ENCODE data around the gene MAP3K2. TPM values are rescaled to one million over a fixed set of nuclear protein-coding genes. Genes with fewer than 3 reads are reported as not detected.

Gene MAP3K2
- total RNA-seq, 1 donor from 2014 or later = 36.6 TPM

DNA sequence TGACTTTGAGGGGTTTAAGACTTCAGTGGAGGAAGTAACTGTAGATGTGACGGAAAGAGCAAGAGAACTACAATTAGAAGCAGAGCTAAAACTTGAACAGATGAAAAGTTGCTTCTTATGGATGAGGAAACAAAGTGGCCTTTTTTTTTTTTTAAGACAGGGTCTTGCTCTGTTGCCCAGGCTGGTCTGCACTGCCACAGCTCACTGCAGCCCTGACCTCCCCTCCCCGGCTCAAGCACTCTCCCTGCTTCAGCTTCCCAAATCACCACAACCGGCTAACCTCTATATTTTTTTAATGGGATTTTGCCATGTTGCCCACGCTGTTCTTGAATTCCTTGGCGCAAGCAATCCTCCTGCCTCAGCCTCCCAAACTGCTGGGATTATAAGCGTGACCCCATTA is 3.2 kb downstream of the MAP3K2 start:
- intact Hi-C loops (cut with DNase I) = no loop called here
- H3K4me3 ChIP-seq = no peak overlapping the region
- no peak for TF ChIP-seq POLR2AphosphoS5 (IDR thresholded peaks at IDR 0.05; ENCODE audit: insufficient read depth in 1 of 2, low read depth in 1 of 2)
- TF ChIP-seq, protein P1, sequence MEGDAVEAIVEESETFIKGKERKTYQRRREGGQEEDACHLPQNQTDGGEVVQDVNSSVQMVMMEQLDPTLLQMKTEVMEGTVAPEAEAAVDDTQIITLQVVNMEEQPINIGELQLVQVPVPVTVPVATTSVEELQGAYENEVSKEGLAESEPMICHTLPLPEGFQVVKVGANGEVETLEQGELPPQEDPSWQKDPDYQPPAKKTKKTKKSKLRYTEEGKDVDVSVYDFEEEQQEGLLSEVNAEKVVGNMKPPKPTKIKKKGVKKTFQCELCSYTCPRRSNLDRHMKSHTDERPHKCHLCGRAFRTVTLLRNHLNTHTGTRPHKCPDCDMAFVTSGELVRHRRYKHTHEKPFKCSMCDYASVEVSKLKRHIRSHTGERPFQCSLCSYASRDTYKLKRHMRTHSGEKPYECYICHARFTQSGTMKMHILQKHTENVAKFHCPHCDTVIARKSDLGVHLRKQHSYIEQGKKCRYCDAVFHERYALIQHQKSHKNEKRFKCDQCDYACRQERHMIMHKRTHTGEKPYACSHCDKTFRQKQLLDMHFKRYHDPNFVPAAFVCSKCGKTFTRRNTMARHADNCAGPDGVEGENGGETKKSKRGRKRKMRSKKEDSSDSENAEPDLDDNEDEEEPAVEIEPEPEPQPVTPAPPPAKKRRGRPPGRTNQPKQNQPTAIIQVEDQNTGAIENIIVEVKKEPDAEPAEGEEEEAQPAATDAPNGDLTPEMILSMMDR (IDR thresholded peaks at IDR 0.05) = no peak
- no peak for TF ChIP-seq POLR2A (IDR thresholded peaks at IDR 0.05)
- H3K36me3 ChIP-seq = no peaks in the 10 kb centered on the region
- no peaks in the 10 kb centered on the region for H3K9me3 ChIP-seq
- no peaks in the 10 kb centered on the region for H3K27me3 ChIP-seq
- no peak for DNase-seq (ENCODE audit: extremely low spot score in 2 of 2)
- H3K4me1 ChIP-seq = peaks cover 52% of the 10 kb centered on the region
- H3K27ac ChIP-seq = no peak overlapping the region

DNA sequence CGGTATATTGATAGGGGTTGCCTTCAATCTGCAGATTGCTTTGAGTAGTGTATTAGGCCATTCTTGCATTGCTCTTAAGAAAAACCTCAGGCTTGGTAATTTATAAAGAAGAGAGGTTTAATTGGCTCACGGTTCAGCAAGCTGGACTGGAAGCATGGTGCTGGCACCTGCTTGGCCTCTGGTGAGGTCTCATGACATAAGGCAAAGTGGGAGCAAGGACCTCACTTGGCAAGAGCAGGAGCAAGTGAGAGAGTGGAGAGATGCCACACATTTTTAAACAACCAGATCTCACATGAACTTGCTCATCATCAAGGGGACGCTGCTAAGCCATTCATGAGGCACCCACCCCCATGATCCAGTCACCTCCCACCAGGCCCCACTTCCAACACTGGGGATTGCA is 4.9 kb downstream of the MAP3K2 start:
- Histone ChIP-seq H3K4me3 (no peak overlapping the region), H3K9me3 (no peaks in the 10 kb centered on the region), H3K36me3 (no peaks in the 10 kb centered on the region), H3K27me3 (no peaks in the 10 kb centered on the region), H3K4me1 (peaks cover 46% of the 10 kb centered on the region), H3K27ac (no peak overlapping the region)
- intact Hi-C loops (cut with DNase I) = no loop called here
- no peak for DNase-seq (ENCODE audit: extremely low spot score in 2 of 2)
- TF ChIP-seq POLR2AphosphoS5 (IDR thresholded peaks at IDR 0.05; ENCODE audit: insufficient read depth in 1 of 2, low read depth in 1 of 2) = no peak
- TF ChIP-seq, protein P1 (IDR thresholded peaks at IDR 0.05) = no peak
- TF ChIP-seq POLR2A (IDR thresholded peaks at IDR 0.05) = no peak

DNA sequence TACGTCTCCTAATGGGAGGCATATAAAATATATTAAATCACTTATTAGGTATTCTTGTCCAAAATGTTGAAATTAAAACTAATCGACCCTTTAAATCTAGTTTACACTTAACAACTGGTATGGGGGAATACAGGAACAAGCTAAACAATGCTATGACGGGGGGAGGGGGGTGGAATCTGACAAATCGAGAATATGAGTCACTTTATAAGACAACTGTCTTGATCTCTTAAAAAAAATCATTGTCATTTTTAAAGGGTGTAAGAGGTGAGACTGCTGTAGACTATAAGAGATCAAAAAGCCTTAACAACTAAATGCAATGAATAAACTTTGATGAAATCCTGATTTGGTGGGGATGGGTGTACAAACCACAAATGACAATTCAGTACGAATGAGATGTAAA is 6.0 kb downstream of the MAP3K2 start:
- Histone ChIP-seq H3K4me3 (no peak overlapping the region), H3K9me3 (no peaks in the 10 kb centered on the region), H3K36me3 (no peaks in the 10 kb centered on the region), H3K4me1 (peaks cover 44% of the 10 kb centered on the region), H3K27me3 (no peaks in the 10 kb centered on the region), H3K27ac (no peak overlapping the region)
- intact Hi-C loops (cut with DNase I) = no loop called here
- TF ChIP-seq POLR2AphosphoS5 (IDR thresholded peaks at IDR 0.05; ENCODE audit: insufficient read depth in 1 of 2, low read depth in 1 of 2) = no peak
- TF ChIP-seq, protein P1 (IDR thresholded peaks at IDR 0.05) = no peak
- TF ChIP-seq POLR2A (IDR thresholded peaks at IDR 0.05) = no peak
- DNase-seq (ENCODE audit: extremely low spot score in 2 of 2) = no peak

DNA sequence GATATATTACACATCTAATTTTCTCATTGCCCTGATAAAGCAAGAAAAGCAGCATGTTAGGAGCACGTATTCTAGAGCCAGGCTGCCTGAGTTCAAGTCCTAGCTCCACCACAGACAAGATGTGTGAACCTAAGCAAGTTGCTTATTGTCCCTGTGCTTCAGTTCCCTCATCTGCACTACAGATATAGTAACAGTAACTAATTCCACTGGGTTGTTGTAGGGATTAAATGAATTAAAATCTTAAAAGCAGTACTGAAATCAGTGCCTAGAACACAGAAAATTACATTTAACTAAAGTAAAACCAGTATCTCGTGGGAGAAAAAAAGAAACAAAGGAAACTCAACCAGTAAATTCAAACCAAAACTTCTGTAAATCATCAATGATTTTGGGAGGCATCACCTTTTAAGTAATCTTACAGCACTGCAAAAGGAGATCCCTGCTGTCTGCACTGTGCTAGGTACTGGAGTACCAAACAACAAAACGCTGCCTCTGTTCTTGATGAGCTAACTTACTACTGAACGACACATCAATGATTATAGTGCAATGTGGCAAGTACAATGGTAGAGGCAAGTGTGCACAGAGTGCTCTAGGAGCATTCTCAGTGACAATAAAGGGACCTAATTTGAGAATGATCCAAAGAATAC is 7.9 kb downstream of the MAP3K2 start:
- TF ChIP-seq POLR2A (IDR thresholded peaks at IDR 0.05) (no peak), POLR2AphosphoS5 (IDR thresholded peaks at IDR 0.05; ENCODE audit: insufficient read depth in 1 of 2, low read depth in 1 of 2) (no peak)
- Histone ChIP-seq H3K36me3 (no peaks in the 10 kb centered on the region), H3K4me1 (peaks cover 33% of the 10 kb centered on the region), H3K27me3 (no peaks in the 10 kb centered on the region), H3K9me3 (no peaks in the 10 kb centered on the region), H3K27ac (no peak overlapping the region), H3K4me3 (no peak overlapping the region)
- no peak for DNase-seq (ENCODE audit: extremely low spot score in 2 of 2)
- intact Hi-C loops (cut with DNase I) = no loop called here

DNA sequence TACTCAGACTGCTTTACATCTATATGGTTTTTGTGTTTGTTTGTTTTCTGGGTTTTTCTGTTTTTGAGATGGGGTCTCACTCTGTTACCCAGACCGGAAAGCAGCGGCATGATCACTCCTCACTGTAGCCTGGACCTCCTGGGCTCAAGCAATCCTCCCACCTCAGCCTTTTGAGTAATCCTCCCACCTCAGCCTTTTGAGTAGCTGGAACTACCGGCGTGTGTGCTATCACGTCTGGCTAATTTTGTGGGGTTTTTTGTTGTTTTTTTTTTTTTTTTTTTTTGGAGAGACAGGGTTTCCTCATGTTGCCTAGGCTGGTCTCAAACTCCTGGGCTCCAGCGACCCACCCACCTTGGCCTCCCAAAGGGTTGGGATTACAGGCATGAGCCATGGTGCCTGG is 9.1 kb downstream of the MAP3K2 start:
- Histone ChIP-seq H3K4me1 (peaks cover 27% of the 10 kb centered on the region), H3K4me3 (no peak overlapping the region)

More for the DNA sequence above, 9.1 kb downstream of the MAP3K2 start:
- TF ChIP-seq, protein P1 (IDR thresholded peaks at IDR 0.05) = no peak
- TF ChIP-seq POLR2AphosphoS5 (IDR thresholded peaks at IDR 0.05; ENCODE audit: insufficient read depth in 1 of 2, low read depth in 1 of 2) (no peak), POLR2A (IDR thresholded peaks at IDR 0.05) (no peak)
- Histone ChIP-seq H3K9me3 (no peaks in the 10 kb centered on the region), H3K36me3 (no peaks in the 10 kb centered on the region), H3K27me3 (no peaks in the 10 kb centered on the region), H3K27ac (no peak overlapping the region)
- DNase-seq (ENCODE audit: extremely low spot score in 2 of 2) = no peak
- intact Hi-C loops (cut with DNase I) = no loop called here
